NCI-H2081 treated with DMSO at 0.1 percent for 48 hours (cell line): ENCODE data around the gene GSX2.
A peak's percentile ranks its signal among the peaks of the same experiment; 100 is the strongest.
"Not testable (repeated sequence)": the region's sequence is repeated elsewhere in the genome, so short reads cannot be mapped to it uniquely, and the experiment has no call there.

ENCODE experiments used
- DNase-seq: peaks from one replicate; lab custom pipeline; 2025; lab: John Stamatoyannopoulos, UW

The GSX2 gene

DNA sequence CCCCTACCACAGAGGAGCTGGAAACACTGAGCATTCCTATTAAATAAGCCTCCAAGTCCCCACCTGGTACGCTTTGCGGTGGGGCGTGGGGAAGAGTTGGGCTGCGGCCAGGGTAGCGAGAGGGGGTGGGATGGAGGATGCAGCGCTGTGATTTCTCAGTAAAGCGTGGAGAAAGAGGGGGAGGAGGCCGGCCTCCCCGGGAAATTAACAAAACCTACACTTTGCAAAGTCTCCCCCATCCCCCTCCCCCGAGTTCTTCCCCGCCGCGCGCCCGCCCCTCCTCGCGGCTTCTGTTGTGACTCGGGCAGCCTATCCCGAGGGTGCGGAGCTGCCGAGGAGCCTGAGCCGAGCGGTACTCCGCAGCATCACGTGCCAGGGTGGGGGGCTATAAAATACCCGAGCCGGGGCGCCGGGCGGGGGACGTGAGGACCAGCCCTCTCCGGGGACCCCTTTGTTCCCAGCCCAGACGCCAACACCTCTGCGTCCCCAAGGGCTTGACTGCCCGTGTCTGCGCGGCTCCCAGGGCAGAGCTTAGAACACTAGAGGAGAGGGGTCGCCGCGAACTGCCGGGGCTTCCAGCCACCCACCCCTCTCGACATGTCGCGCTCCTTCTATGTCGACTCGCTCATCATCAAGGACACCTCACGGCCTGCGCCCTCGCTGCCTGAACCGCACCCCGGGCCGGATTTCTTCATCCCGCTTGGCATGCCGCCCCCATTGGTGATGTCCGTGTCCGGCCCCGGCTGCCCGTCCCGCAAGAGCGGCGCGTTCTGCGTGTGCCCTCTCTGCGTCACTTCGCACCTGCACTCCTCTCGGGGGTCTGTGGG is at the start of gene GSX2:
TSS of gene GSX2 (plus strand) at position 416 of the 827 bp plus-strand sequence. CDS start at position 598, 182 bp downstream.
- no peak for DNase-seq

GRCh38 chr4:54050214-54050904 is 49.6 kb upstream of the GSX2 start:
- no peak for DNase-seq

DNA sequence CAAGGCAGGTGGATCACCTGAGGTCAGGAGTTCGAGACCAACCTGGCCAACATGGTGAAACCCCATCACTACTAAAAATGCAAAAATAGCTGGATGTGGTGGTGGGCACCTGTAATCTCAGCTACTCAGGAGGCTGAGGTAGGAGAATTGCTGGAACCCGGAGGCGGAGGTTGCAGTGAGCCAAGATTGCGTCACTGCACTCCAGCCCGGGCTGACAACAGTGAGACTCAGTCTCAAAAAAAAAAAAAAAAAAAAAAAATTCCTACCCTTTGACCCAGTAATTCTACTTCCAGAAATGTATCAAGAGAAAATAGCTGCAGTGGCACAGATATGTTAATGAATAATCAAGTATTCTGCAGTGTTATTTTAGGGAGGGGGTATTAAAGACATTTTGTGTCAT is 46.6 kb upstream of the GSX2 start:
- DNase-seq, result not testable (repeated sequence)

- DNase-seq, result no peak
These were observed 45.5 kb upstream of the GSX2 start for GRCh38 chr4:54054501-54054900.

GRCh38 chr4:54055494-54055893 is 44.5 kb upstream of the GSX2 start:
- DNase-seq, result no peak

- no peak for DNase-seq
These were observed 43.6 kb upstream of the GSX2 start for GRCh38 chr4:54056360-54056759.

- no peak for DNase-seq
These were observed 41.8 kb upstream of the GSX2 start for GRCh38 chr4:54058171-54058570.

GRCh38 chr4:54060116-54060515 is 39.8 kb upstream of the GSX2 start:
- no peak for DNase-seq

- no peak for DNase-seq
These were observed 38.9 kb upstream of the GSX2 start for GRCh38 chr4:54061067-54061466.

DNA sequence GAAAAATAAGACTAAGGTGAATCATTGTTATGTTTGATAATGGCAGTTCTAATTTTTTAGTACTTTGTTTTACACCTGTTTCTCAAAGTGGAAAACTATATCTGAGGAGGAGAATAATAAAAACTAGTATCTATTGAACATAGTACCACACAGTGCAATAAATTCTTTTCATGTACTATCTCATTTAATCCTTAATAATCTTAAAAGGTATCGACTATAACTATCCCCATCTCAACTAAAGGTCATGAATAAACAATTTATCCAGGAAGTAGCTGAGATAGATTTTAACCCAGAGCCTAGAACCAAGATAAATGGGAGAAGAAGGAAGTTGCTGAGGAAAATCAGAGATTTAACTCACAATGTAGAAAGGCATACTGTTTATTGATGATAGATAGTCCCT is 38.1 kb upstream of the GSX2 start:
- no peak for DNase-seq

- DNase-seq, result no peak
These were observed 37.6 kb upstream of the GSX2 start for GRCh38 chr4:54062392-54062791.

GRCh38 chr4:54063229-54063628 is 36.7 kb upstream of the GSX2 start:
- DNase-seq, result no peak

DNA sequence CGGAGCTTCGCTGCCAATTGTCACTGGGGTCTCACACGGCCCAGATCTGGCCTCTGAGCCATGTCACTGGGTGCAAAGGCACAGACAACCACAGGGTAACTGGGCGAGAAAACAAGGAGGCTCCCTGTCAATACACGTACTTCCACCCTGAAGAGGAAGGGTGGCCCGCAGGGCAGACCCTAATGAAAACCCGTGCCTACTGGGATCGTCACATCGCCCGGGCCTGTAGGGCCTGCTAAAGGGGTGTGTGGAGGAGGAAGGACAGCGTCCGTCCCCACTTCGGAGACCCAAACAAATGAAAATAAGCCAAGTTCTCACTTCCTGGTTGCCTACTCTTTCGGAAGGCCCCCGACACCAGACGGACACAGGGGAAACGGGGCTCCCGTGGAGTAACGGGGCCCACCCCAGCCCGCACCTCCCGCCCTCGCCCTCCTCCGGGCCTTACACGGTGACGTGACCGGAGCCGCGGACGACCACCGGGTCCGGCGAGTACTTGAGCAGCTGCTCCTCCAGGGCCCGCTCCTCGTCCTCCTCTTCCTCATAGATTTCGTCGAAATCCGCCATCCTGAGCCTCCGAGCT is 36.1 kb upstream of the GSX2 start:
- no peak for DNase-seq

GRCh38 chr4:54064317-54065111 is 35.4 kb upstream of the GSX2 start, which contains the start of gene CHIC2:
TSS of gene CHIC2 (minus strand) at chr4:54064605. CDS start at chr4:54064300, 305 bp downstream.
- peak; percentile 62 for DNase-seq

DNA sequence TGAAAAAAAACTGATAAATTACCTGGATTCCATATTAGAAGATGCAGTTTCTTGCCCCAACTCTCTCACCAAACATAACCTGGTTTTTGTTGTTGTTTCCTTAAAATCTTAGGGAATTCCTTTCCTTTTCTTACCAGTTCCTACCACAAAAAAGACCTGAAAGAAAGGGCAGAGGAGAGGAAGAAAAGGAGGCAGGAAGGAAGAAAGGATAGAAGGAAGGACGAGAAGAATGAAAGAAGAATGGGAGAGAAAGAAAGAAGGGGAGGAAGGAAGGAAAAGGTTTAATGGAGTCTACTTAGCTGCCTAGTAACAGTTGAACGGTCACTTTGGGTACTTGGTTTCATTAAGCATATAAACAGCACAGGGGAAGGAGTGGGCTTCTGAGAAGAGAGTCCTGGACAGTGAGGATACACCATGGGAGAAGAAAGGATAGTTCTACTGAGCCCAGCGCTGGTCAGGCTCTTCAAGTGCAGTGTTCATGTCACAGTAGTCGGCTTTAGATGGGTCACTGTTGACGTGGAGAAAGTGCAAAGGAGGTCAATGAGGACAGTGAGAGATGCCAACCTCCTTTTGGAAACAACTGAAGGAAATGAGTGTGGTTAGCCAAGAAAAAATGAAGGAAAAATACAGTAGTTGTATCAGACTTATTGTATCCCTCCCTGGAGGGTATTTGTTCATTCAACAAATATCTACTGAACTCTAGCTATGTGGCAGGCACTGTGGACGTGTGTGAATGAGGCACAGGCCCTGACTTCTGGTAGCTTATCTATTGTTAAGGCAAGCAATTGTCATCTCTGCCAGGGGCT is 34.5 kb upstream of the GSX2 start:
- DNase-seq, result no peak

DNA sequence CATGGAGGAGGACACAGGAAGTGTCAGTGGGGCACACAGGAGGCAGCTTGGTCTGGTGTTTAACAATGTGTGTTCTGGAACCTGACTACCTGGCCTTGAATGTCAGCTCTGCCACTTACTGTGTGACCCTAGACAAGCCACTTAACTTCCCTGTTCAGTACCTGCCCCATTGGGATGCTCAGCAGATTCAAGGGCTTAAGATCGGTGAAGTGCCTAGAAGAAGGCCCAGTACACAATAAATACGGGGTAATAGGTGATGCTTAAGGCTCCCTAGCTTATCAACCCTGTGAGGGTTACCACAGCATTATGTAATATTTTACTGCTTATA is 33.9 kb upstream of the GSX2 start:
- no peak for DNase-seq

- no peak for DNase-seq
These were observed 33.2 kb upstream of the GSX2 start for GRCh38 chr4:54066718-54067129.

GRCh38 chr4:54067166-54067565 is 32.8 kb upstream of the GSX2 start:
- DNase-seq, result no peak

GRCh38 chr4:54073271-54073880 is 26.6 kb upstream of the GSX2 start:
- DNase-seq, result no peak

- DNase-seq, result no peak
These were observed 25.6 kb upstream of the GSX2 start for GRCh38 chr4:54074381-54074780.

- DNase-seq, result no peak
These were observed 23.3 kb upstream of the GSX2 start for GRCh38 chr4:54076673-54077072.
